GM19438 (cell line): ENCODE results near the gene ADRA2B.

Experiments used
- ATAC-seq: cut with Tn5 transposase; IDR thresholded peaks from one replicate; pipeline ENCODE4 v1.9.1; 2021; ENCODE audit warnings: low read depth; ENCODE audit not compliant: unreplicated experiment

The ADRA2B gene

GRCh38 chr2:96119389-96119751 is 3.0 kb upstream of the ADRA2B start:
- ATAC-seq, result no peak

- ATAC-seq, result no peak
Measured at GRCh38 chr2:96118698-96119388, 2.5 kb upstream of the ADRA2B start.

GRCh38 chr2:96117701-96118588 is 1.6 kb upstream of the ADRA2B start:
- no peak for ATAC-seq

- ATAC-seq, result peak; percentile 60
Measured at GRCh38 chr2:96116879-96117533, 635 bp upstream of the ADRA2B start.

- no peak for ATAC-seq
Measured at GRCh38 chr2:96115631-96116423, 544 bp downstream of the ADRA2B start.

- ATAC-seq, result no peak
Measured at GRCh38 chr2:96114903-96115581, 1.3 kb downstream of the ADRA2B start.

- no peak for ATAC-seq
Measured at GRCh38 chr2:96114546-96114902, 1.8 kb downstream of the ADRA2B start.

- ATAC-seq, result no peak
Measured at GRCh38 chr2:96113951-96114350, 2.4 kb downstream of the ADRA2B start.

GRCh38 chr2:96113367-96113677 is 3.0 kb downstream of the ADRA2B start:
- ATAC-seq, result no peak

- no peak for ATAC-seq
Measured at GRCh38 chr2:96112501-96113366, 3.6 kb downstream of the ADRA2B start.

GRCh38 chr2:96111823-96112500 is 4.4 kb downstream of the ADRA2B start:
- no peak for ATAC-seq

GRCh38 chr2:96111257-96111640 is 5.1 kb downstream of the ADRA2B start:
- ATAC-seq, result no peak

GRCh38 chr2:96110621-96111256 is 5.6 kb downstream of the ADRA2B start:
- no peak for ATAC-seq

- ATAC-seq, result no peak
Measured at GRCh38 chr2:96109931-96110511, 6.3 kb downstream of the ADRA2B start.

- ATAC-seq, result no peak
Measured at GRCh38 chr2:96109361-96109680, 7.0 kb downstream of the ADRA2B start.

GRCh38 chr2:96108541-96109360 is 7.6 kb downstream of the ADRA2B start:
- no peak for ATAC-seq

GRCh38 chr2:96108151-96108540 is 8.2 kb downstream of the ADRA2B start:
- no peak for ATAC-seq
